Measurements from ENCODE around the gene COL2A1.

- TF ChIP-seq TARDBP (IDR thresholded peaks at IDR 0.05) (no peak), FOXM1 (IDR thresholded peaks at IDR 0.05; ENCODE audit: borderline replicate concordance) (no peak), NFRKB (IDR thresholded peaks at IDR 0.05) (no peak), SP1 (IDR thresholded peaks at IDR 0.05) (no peak), FOXA1 (IDR thresholded peaks at IDR 0.05) (no peak), ELF4 (IDR thresholded peaks at IDR 0.05) (no peak), ZNF384 (IDR thresholded peaks at IDR 0.05) (no peak)
Measured at GRCh38 chr12:48050174-48050573, 45.9 kb upstream of the COL2A1 start.
